H1 (cell line): ENCODE data around the gene DMXL2. TPM values are rescaled to one million over a fixed set of nuclear protein-coding genes. Genes with fewer than 3 reads are reported as not detected.

Source experiments
- BRCA1 ChIP-seq: IDR thresholded peaks from 2 replicates; pipeline ENCODE4 v1.6.1; 2012; ENCODE audit warnings: low read depth, low read length, improper control_type of control experiment
- CTBP2 ChIP-seq: IDR thresholded peaks from 2 replicates; pipeline ENCODE4 v1.7.0; 2011; ENCODE audit warnings: borderline replicate concordance, mild to moderate bottlenecking, moderate library complexity, mixed read lengths, low read length; ENCODE audit not compliant: insufficient read depth, insufficient read length
- RXRA ChIP-seq: IDR thresholded peaks from 2 replicates; pipeline ENCODE4 v1.6.1; 2011; ENCODE audit warnings: low read depth, mild to moderate bottlenecking, low read length, moderate library complexity; ENCODE audit not compliant: insufficient read depth
- SP1 ChIP-seq: IDR thresholded peaks from 2 replicates; pipeline ENCODE4 v1.6.1; 2011; ENCODE audit warnings: low read depth, low read length
- SP4 ChIP-seq: IDR thresholded peaks from 2 replicates; pipeline ENCODE4 v1.6.1; 2012; ENCODE audit warnings: low read length, inconsistent platforms
- SRF ChIP-seq: IDR thresholded peaks from 2 replicates; pipeline ENCODE4 v1.6.1; 2011; ENCODE audit warnings: mild to moderate bottlenecking, low read depth, low read length, moderate library complexity
- TAF7 ChIP-seq: optimal IDR thresholded peaks from 2 replicates; pipeline ENCODE3; 2011; ENCODE audit warnings: low read depth, mild to moderate bottlenecking, inconsistent platforms, low read length, moderate library complexity, borderline replicate concordance
- polyA plus RNA-seq, 7 experiments: library from polyadenylated mRNA; depleted of rRNA in 3 of 7; stranded (reverse) in 5 of 7; unstranded in 2 of 7; fragments of >200 nt in 5 of 7; fragments of 200-250 nt in 2 of 7; gene quantifications; 1 replicate in 5 of 7; 2 replicates in 1 of 7; 4 replicates in 1 of 7; pipeline versions ENCODE4 v1.2.1 to v1.2.3, GENCODE V29; 2011 to 2013; ENCODE audit warnings: missing spikeins in 2 of 7, mixed read lengths in 2 of 7
- total RNA-seq: library from RNA; stranded (reverse); fragmentation: NEBNext Ultra II Directional; extraction: Animal tissue kit (Norgen Biotek cat#: 25700); gene quantifications from 2 replicates; pipeline ENCODE4 v1.2.1, GENCODE V29; 2021
- TF ChIP-seq, protein P1 (sequence below): fragments of 300-600 bp; sonication (generic); IDR thresholded peaks from 2 replicates; pipeline ENCODE4 v1.7.1; 2012; ENCODE audit warnings: low read length, moderate library complexity, mild to moderate bottlenecking, inconsistent platforms; ENCODE audit not compliant: insufficient replicate concordance
- TF ChIP-seq, protein P2 (sequence below): IDR thresholded peaks from 2 replicates; pipeline ENCODE4 v1.6.1; 2012; ENCODE audit warnings: inconsistent platforms

Gene DMXL2
- total and polyA plus RNA-seq, 2 of the 8 experiments (the other 6 are each of a cell fraction or from before 2014, with no cell fraction given) = 9.5 to 10.6 TPM

DNA sequence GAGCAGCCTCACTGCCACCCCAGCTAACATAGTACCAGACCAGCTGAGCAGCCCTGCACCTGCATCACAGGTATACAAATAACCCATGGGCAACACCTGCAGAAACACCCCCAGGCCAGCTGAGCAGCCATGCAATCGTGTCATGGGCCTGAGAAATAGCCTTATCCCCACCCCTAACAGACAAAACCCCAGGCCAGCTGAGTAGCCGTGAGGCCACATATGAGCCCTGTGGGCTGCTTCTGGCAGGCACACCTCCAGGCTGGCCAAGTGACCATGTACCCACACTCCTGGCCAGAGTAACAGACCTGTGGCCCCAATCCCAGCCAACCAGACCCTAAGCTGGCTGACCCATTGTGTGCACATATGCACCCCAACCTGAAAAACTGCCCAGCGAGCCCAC lies 138.6 kb downstream of the DMXL2 start (continued):
- TF ChIP-seq, protein P1, sequence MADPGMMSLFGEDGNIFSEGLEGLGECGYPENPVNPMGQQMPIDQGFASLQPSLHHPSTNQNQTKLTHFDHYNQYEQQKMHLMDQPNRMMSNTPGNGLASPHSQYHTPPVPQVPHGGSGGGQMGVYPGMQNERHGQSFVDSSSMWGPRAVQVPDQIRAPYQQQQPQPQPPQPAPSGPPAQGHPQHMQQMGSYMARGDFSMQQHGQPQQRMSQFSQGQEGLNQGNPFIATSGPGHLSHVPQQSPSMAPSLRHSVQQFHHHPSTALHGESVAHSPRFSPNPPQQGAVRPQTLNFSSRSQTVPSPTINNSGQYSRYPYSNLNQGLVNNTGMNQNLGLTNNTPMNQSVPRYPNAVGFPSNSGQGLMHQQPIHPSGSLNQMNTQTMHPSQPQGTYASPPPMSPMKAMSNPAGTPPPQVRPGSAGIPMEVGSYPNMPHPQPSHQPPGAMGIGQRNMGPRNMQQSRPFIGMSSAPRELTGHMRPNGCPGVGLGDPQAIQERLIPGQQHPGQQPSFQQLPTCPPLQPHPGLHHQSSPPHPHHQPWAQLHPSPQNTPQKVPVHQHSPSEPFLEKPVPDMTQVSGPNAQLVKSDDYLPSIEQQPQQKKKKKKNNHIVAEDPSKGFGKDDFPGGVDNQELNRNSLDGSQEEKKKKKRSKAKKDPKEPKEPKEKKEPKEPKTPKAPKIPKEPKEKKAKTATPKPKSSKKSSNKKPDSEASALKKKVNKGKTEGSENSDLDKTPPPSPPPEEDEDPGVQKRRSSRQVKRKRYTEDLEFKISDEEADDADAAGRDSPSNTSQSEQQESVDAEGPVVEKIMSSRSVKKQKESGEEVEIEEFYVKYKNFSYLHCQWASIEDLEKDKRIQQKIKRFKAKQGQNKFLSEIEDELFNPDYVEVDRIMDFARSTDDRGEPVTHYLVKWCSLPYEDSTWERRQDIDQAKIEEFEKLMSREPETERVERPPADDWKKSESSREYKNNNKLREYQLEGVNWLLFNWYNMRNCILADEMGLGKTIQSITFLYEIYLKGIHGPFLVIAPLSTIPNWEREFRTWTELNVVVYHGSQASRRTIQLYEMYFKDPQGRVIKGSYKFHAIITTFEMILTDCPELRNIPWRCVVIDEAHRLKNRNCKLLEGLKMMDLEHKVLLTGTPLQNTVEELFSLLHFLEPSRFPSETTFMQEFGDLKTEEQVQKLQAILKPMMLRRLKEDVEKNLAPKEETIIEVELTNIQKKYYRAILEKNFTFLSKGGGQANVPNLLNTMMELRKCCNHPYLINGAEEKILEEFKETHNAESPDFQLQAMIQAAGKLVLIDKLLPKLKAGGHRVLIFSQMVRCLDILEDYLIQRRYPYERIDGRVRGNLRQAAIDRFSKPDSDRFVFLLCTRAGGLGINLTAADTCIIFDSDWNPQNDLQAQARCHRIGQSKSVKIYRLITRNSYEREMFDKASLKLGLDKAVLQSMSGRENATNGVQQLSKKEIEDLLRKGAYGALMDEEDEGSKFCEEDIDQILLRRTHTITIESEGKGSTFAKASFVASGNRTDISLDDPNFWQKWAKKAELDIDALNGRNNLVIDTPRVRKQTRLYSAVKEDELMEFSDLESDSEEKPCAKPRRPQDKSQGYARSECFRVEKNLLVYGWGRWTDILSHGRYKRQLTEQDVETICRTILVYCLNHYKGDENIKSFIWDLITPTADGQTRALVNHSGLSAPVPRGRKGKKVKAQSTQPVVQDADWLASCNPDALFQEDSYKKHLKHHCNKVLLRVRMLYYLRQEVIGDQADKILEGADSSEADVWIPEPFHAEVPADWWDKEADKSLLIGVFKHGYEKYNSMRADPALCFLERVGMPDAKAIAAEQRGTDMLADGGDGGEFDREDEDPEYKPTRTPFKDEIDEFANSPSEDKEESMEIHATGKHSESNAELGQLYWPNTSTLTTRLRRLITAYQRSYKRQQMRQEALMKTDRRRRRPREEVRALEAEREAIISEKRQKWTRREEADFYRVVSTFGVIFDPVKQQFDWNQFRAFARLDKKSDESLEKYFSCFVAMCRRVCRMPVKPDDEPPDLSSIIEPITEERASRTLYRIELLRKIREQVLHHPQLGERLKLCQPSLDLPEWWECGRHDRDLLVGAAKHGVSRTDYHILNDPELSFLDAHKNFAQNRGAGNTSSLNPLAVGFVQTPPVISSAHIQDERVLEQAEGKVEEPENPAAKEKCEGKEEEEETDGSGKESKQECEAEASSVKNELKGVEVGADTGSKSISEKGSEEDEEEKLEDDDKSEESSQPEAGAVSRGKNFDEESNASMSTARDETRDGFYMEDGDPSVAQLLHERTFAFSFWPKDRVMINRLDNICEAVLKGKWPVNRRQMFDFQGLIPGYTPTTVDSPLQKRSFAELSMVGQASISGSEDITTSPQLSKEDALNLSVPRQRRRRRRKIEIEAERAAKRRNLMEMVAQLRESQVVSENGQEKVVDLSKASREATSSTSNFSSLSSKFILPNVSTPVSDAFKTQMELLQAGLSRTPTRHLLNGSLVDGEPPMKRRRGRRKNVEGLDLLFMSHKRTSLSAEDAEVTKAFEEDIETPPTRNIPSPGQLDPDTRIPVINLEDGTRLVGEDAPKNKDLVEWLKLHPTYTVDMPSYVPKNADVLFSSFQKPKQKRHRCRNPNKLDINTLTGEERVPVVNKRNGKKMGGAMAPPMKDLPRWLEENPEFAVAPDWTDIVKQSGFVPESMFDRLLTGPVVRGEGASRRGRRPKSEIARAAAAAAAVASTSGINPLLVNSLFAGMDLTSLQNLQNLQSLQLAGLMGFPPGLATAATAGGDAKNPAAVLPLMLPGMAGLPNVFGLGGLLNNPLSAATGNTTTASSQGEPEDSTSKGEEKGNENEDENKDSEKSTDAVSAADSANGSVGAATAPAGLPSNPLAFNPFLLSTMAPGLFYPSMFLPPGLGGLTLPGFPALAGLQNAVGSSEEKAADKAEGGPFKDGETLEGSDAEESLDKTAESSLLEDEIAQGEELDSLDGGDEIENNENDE = no peak
- no peak for TF ChIP-seq CTBP2
- no peak for TF ChIP-seq SP1
- TF ChIP-seq BRCA1 = no peak
- TF ChIP-seq, protein P2, sequence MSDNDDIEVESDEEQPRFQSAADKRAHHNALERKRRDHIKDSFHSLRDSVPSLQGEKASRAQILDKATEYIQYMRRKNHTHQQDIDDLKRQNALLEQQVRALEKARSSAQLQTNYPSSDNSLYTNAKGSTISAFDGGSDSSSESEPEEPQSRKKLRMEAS = no peak
- no peak for TF ChIP-seq RXRA
- no peak for TF ChIP-seq TAF7
- TF ChIP-seq SRF = no peak
- no peak for TF ChIP-seq SP4
- TF ChIP-seq, all 59 proteins: peak for 0
